ENCODE measurements around the gene LHPP. TPM values are rescaled to one million over a fixed set of nuclear protein-coding genes. Genes with fewer than 3 reads are reported as not detected.
"Not testable (repeated sequence)": the region's sequence is repeated elsewhere in the genome, so short reads cannot be mapped to it uniquely, and the experiment has no call there.

The LHPP gene
- total RNA-seq, 4 donors from 2014 or later, result 12.3 to 25.0 (median 16.2) TPM

GRCh38 chr10:124433461-124433860 is 28.2 kb upstream of the LHPP start:
- no peak overlapping the region for H3K27ac ChIP-seq
- no peaks in the 10 kb centered on the region for H3K36me3 ChIP-seq
- H3K27me3 ChIP-seq, result peaks cover 4% of the 10 kb centered on the region
- no peak for ATAC-seq
- H3K4me3 ChIP-seq, result no peak overlapping the region
- H3K4me1 ChIP-seq, result peaks cover 0 to 9% (median 0%) of the 10 kb centered on the region in 3 donors
- WGBS, 2 donors (ENCODE audit: low coverage in 1 of 2), result 75 to 82% methylated on average over 2 to 3 of the region's 3 CpGs
- no peaks in the 10 kb centered on the region for H3K9me3 ChIP-seq
- TF ChIP-seq EP300 (IDR thresholded peaks at IDR 0.05) (no peak), CTCF (IDR thresholded peaks at IDR 0.05) (no peak), POLR2AphosphoS5 (IDR thresholded peaks at IDR 0.05) (no peak), POLR2A (IDR thresholded peaks at IDR 0.05) (no peak)

GRCh38 chr10:124435683-124436082 is 25.9 kb upstream of the LHPP start:
- H3K36me3 ChIP-seq, ATAC-seq, H3K4me3 ChIP-seq, H3K9me3 ChIP-seq, H3K27ac ChIP-seq, H3K4me1 ChIP-seq, H3K27me3 ChIP-seq: not testable (repeated sequence)
- 73 to 100% methylated on average over 2 of the region's 4 CpGs for WGBS, 2 donors (ENCODE audit: low coverage in 1 of 2)

- whole genome bisulfite sequencing, 2 donors (ENCODE audit: low coverage in 1 of 2), result 75 to 83% methylated on average over 3 to 8 of the region's 8 CpGs
- peaks cover 0 to 9% (median 0%) of the 10 kb centered on the region in 3 donors for H3K4me1 ChIP-seq
- TF ChIP-seq EP300 (IDR thresholded peaks at IDR 0.05) (no peak), POLR2A (IDR thresholded peaks at IDR 0.05) (no peak), CTCF (IDR thresholded peaks at IDR 0.05) (no peak), POLR2AphosphoS5 (IDR thresholded peaks at IDR 0.05) (no peak)
- no peaks in the 10 kb centered on the region for H3K9me3 ChIP-seq
- no peak for ATAC-seq
- H3K27me3 ChIP-seq, result no peaks in the 10 kb centered on the region
- H3K27ac ChIP-seq, result no peak overlapping the region
- H3K4me3 ChIP-seq, result no peak overlapping the region
- H3K36me3 ChIP-seq, result no peaks in the 10 kb centered on the region
Observed at GRCh38 chr10:124436191-124436638, 25.4 kb upstream of the LHPP start.

GRCh38 chr10:124441694-124442093 is 19.9 kb upstream of the LHPP start:
- H3K27me3 ChIP-seq, result peaks cover 40% of the 10 kb centered on the region
- not testable (repeated sequence) for H3K4me3 ChIP-seq, H3K36me3 ChIP-seq, ATAC-seq, H3K4me1 ChIP-seq, H3K9me3 ChIP-seq, H3K27ac ChIP-seq
- WGBS, 2 donors (ENCODE audit: low coverage in 1 of 2), result 67 to 90% methylated on average over 4 to 5 of the region's 5 CpGs

- TF ChIP-seq POLR2AphosphoS5 (IDR thresholded peaks at IDR 0.05) (no peak), POLR2A (IDR thresholded peaks at IDR 0.05) (no peak)
- Histone ChIP-seq H3K27ac (no peak overlapping the region), H3K36me3 (no peaks in the 10 kb centered on the region), H3K27me3 (peaks cover 87% of the 10 kb centered on the region), H3K4me1 (peaks cover 0 to 37% (median 17%) of the 10 kb centered on the region in 3 donors), H3K9me3 (no peaks in the 10 kb centered on the region), H3K4me3 (peak overlapping the region in 1 of 2 donors; percentile 39)
- ATAC-seq, result no peak
- WGBS, 2 donors (ENCODE audit: low coverage in 1 of 2), result 17 to 19% methylated on average over 17 to 32 of the region's 71 CpGs
Observed at GRCh38 chr10:124446830-124447750, 14.5 kb upstream of the LHPP start.

- 0 to 11% methylated on average over 2 to 12 of the region's 60 CpGs for WGBS, 2 donors (ENCODE audit: low coverage in 1 of 2)
- H3K27ac ChIP-seq, result no peak overlapping the region
- peak overlapping the region in 1 of 2 donors; percentile 39 for H3K4me3 ChIP-seq
- no peaks in the 10 kb centered on the region for H3K9me3 ChIP-seq
- peaks cover 0 to 37% (median 17%) of the 10 kb centered on the region in 3 donors for H3K4me1 ChIP-seq
- no peak for ATAC-seq
- H3K36me3 ChIP-seq, result no peaks in the 10 kb centered on the region
- peaks cover 88% of the 10 kb centered on the region for H3K27me3 ChIP-seq
- no peak for TF ChIP-seq POLR2AphosphoS5 (IDR thresholded peaks at IDR 0.05)
- no peak for TF ChIP-seq CTCF (IDR thresholded peaks at IDR 0.05)
- TF ChIP-seq EP300 (IDR thresholded peaks at IDR 0.05), result no peak
- TF ChIP-seq POLR2A (IDR thresholded peaks at IDR 0.05), result no peak
Observed at GRCh38 chr10:124447751-124448466, 13.7 kb upstream of the LHPP start.
